ENCODE measurements around the gene CD4. TPM values are rescaled to one million over a fixed set of nuclear protein-coding genes. Genes with fewer than 3 reads are reported as not detected.
A peak's percentile ranks its signal among the peaks of the same experiment; 100 is the strongest.

Gene CD4
- total and polyA plus RNA-seq, 7 experiments from 2014 or later, result 164 to 576 (median 256) TPM

DNA sequence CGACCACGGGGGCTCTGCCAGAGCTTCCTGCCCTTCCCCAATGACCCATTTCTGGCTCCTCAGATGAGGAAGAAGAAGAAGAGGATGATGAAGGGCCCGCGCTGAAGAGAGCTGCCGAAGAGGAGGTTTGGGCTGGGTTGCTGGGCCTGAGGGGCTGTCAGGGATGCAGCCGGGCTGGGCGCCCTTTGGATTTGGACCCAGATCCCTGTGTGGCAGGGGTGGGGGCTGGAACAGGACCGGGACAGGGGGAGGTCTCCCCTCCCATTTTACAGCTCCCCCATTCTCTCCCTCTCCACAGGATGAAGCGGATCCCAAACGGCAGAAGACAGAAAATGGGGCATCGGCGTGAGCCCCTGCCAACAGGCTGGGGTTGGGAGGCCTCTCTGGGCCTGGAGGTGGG, 19.2 kb upstream of the CD4 start:
- no peaks in the 10 kb centered on the region for H3K36me3 ChIP-seq (ENCODE audit: control insufficient read depth in 2 of 3, insufficient read depth in 3 of 3, low read length in 3 of 3)
- peaks cover 0 to 1% (median 0%) of the 10 kb centered on the region in 11 donors for H3K9me3 Mint-ChIP-seq
- H3K4me3 Mint-ChIP-seq, result no peak overlapping the region
- H3K27ac ChIP-seq (ENCODE audit: low read depth, low read length), result no peak overlapping the region
- H3K27ac Mint-ChIP-seq, result peak overlapping the region in 1 of 9 donors; percentile 40
- peaks cover 36 to 72% (median 49%) of the 10 kb centered on the region in 7 donors for H3K4me1 Mint-ChIP-seq
- CTCF ChIA-PET, result interaction anchor here (0.7 to 3.1 kb wide), 4 partner anchors 8 to 52 kb away, joined by 3 to 14 read pairs (median 3); partner anchors contain the start of genes CD4 and MLF2
- H3K9me3 ChIP-seq (ENCODE audit: control insufficient read depth in 2 of 3, low read length in 3 of 3), result no peaks in the 10 kb centered on the region
- peaks cover 0 to 57% (median 24%) of the 10 kb centered on the region in 5 donors for H3K27me3 Mint-ChIP-seq
- POLR2A ChIA-PET, result interaction anchor here (0.7 to 2.3 kb wide), 3 partner anchors 8 to 80 kb away, joined by 3 to 6 read pairs (median 4); no protein-coding TSS in a partner anchor
- no peak for DNase-seq
- H3K4me1 ChIP-seq (ENCODE audit: control insufficient read depth in 2 of 2, insufficient read depth in 2 of 2, low read length in 2 of 2), result peaks cover 15 to 44% of the 10 kb centered on the region in 2 donors
- intact Hi-C loops (cut with micrococcal nuclease), result no loop called here
- no peak overlapping the region for H3K4me3 ChIP-seq (ENCODE audit: low read length)
- H3K27me3 ChIP-seq (ENCODE audit: control insufficient read depth in 2 of 2, insufficient read depth in 2 of 2, low read length in 2 of 2), result no peaks in the 10 kb centered on the region
- peaks cover 0 to 7% (median 0%) of the 10 kb centered on the region in 5 donors for H3K36me3 Mint-ChIP-seq
- ATAC-seq, result no peak

DNA sequence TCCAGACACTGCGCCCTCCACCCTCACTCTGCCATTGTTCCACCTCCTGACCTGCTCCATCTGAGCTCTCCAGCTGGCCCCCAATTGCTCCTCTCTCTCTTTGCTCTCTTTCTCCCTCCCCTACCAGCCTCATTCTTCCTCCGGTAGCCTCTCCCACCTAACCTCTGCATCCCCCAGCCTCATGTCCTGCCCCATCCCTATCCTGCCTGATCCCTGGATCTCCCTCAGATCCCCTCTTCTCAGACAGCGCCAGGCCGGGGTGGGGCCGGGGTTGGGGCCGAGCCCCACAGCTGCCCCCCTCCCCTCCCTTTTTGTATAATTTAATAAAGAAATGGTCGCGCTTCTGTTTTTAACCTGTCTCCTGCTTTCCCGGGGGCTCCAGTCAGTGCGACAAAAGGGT, 18.7 kb upstream of the CD4 start:
- ChIA-PET POLR2A (interaction anchor here (1.8 to 2.7 kb wide), 3 partner anchors 11 to 22 kb away, joined by 5 to 14 read pairs (median 6); partner anchors contain the start of gene MLF2), CTCF (interaction anchor here (0.7 to 3.1 kb wide), 5 partner anchors 8 to 52 kb away, joined by 3 to 14 read pairs (median 3); partner anchors contain the start of genes CD4 and MLF2)
- ATAC-seq, result no peak
- intact Hi-C loops (cut with micrococcal nuclease), result no loop called here
- no peak for DNase-seq
- peaks cover 0 to 53% (median 19%) of the 10 kb centered on the region in 5 donors for H3K27me3 Mint-ChIP-seq
- H3K4me3 Mint-ChIP-seq, result peak overlapping the region in 2 of 10 donors; percentile 34 to 87
- H3K36me3 ChIP-seq (ENCODE audit: control insufficient read depth in 2 of 3, insufficient read depth in 3 of 3, low read length in 3 of 3), result no peaks in the 10 kb centered on the region
- H3K27ac Mint-ChIP-seq, result peak overlapping the region in 2 of 9 donors; percentile 34 to 91
- H3K9me3 Mint-ChIP-seq, result peaks cover 0 to 1% (median 0%) of the 10 kb centered on the region in 11 donors
- H3K36me3 Mint-ChIP-seq, result peaks cover 0 to 12% (median 0%) of the 10 kb centered on the region in 5 donors
- H3K4me3 ChIP-seq (ENCODE audit: low read length), result no peak overlapping the region
- H3K27ac ChIP-seq (ENCODE audit: low read depth, low read length), result no peak overlapping the region
- peaks cover 17 to 39% of the 10 kb centered on the region in 2 donors for H3K4me1 ChIP-seq (ENCODE audit: control insufficient read depth in 2 of 2, insufficient read depth in 2 of 2, low read length in 2 of 2)
- no peaks in the 10 kb centered on the region for H3K9me3 ChIP-seq (ENCODE audit: control insufficient read depth in 2 of 3, low read length in 3 of 3)
- peaks cover 33 to 72% (median 46%) of the 10 kb centered on the region in 7 donors for H3K4me1 Mint-ChIP-seq
- no peaks in the 10 kb centered on the region for H3K27me3 ChIP-seq (ENCODE audit: control insufficient read depth in 2 of 2, insufficient read depth in 2 of 2, low read length in 2 of 2)

DNA sequence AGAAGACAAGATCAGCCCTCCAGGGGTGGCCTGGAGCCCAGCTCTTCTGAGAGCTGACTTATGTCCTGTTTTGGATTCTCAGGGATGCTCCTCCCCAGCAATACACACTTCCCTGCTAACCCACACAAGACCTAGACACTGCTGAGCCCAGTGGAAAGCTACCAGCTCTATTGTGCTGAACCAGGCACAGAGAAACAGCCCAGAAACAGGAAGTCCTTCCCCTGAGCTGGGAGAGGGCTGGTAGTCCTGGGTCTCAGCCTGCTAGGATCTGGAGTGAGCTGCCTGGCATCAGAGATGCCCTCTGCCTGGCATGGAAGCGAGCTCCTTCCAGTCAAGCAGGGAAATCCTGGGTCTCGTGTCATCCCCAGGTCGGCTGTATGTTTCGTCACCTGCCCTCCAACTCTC, 18.2 kb upstream of the CD4 start:
- peaks cover 17 to 35% of the 10 kb centered on the region in 2 donors for H3K4me1 ChIP-seq (ENCODE audit: control insufficient read depth in 2 of 2, insufficient read depth in 2 of 2, low read length in 2 of 2)

DNA sequence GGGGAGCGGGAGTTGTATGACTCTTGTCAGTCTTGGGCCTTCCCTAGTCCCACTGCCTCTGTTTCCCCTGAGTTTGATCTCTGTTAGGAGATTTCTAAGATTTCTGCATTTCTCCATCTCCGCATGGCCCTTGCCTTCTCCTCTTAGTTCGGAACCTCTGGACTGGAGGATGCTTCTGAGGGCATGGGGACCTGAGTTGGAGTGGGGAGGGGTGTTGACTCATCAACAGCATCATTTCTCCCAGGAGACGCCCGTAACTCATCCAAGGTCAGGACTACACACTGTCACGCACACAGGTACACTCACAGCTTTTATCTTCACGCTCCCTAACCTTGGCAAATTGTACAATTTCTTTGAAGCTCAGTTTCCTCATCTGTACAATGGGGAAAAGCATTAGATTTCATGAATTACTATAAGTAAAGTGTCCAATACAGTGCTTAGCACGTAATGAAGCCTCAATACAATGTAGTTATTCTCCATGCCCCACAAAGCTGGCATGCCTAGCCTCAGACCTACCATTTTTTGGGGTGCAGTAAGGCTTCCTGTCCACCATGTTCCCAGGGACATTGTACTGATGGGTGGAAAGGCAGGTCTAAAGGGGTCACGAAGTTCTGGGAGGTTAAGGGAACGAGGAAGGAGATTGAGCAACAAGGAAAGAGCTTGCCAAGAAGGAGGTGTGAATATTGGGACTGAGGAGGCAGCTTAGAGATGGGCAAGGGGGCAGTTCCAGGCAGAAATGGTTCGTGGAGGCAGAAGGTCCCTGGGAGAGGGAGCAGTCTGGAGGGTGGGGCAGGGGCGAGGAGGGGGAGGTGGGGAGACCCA, 17.6 kb upstream of the CD4 start:
- Mint-ChIP-seq H3K27me3 (peaks cover 0 to 60% (median 17%) of the 10 kb centered on the region in 5 donors), H3K4me3 (peak overlapping the region; percentile 51 to 87 (median 71)), H3K27ac (peak overlapping the region in 5 of 9 donors; percentile 4 to 91 (median 65)), H3K9me3 (peaks cover 0 to 1% (median 0%) of the 10 kb centered on the region in 11 donors), H3K4me1 (peaks cover 32 to 78% (median 45%) of the 10 kb centered on the region in 7 donors), H3K36me3 (peaks cover 0 to 18% (median 0%) of the 10 kb centered on the region in 5 donors)
- H3K27me3 ChIP-seq (ENCODE audit: control insufficient read depth in 2 of 2, insufficient read depth in 2 of 2, low read length in 2 of 2), result no peaks in the 10 kb centered on the region
- H3K36me3 ChIP-seq (ENCODE audit: control insufficient read depth in 2 of 3, insufficient read depth in 3 of 3, low read length in 3 of 3), result no peaks in the 10 kb centered on the region
- H3K4me1 ChIP-seq (ENCODE audit: control insufficient read depth in 2 of 2, insufficient read depth in 2 of 2, low read length in 2 of 2), result peaks cover 18 to 35% of the 10 kb centered on the region in 2 donors
- DNase-seq, result no peak
- CTCF ChIA-PET, result interaction anchor here (0.7 to 3.1 kb wide), 8 partner anchors 8 to 51 kb away, joined by 3 to 14 read pairs (median 4); partner anchors contain the start of genes CD4 and MLF2
- H3K27ac ChIP-seq (ENCODE audit: low read depth, low read length), result peak overlapping the region; percentile 46
- POLR2A ChIA-PET, result interaction anchor here (0.7 to 2.7 kb wide), 7 partner anchors 8 to 167 kb away, joined by 3 to 14 read pairs (median 4); partner anchors contain the start of gene MLF2
- intact Hi-C loops (cut with micrococcal nuclease), result loop anchor here (1.0 to 2.0 kb wide), 3 partner anchors 7 to 17 kb away; partner anchors contain the start of gene CD4 (in 1 of the 2)
- no peak for ATAC-seq
- H3K9me3 ChIP-seq (ENCODE audit: control insufficient read depth in 2 of 3, low read length in 3 of 3), result no peaks in the 10 kb centered on the region
- H3K4me3 ChIP-seq (ENCODE audit: low read length), result no peak overlapping the region

More for the DNA sequence above, 18.2 kb upstream of the CD4 start:
- intact Hi-C loops (cut with micrococcal nuclease), result no loop called here
- peaks cover 0 to 13% (median 0%) of the 10 kb centered on the region in 5 donors for H3K36me3 Mint-ChIP-seq
- H3K4me3 ChIP-seq (ENCODE audit: low read length), result no peak overlapping the region
- POLR2A ChIA-PET, result interaction anchor here (1.1 to 2.7 kb wide), 5 partner anchors 11 to 166 kb away, joined by 3 to 14 read pairs (median 5); partner anchors contain the start of gene MLF2
- DNase-seq (no peak), ATAC-seq (no peak)
- H3K27me3 ChIP-seq (ENCODE audit: control insufficient read depth in 2 of 2, insufficient read depth in 2 of 2, low read length in 2 of 2), result no peaks in the 10 kb centered on the region
- no peaks in the 10 kb centered on the region for H3K36me3 ChIP-seq (ENCODE audit: control insufficient read depth in 2 of 3, insufficient read depth in 3 of 3, low read length in 3 of 3)
- CTCF ChIA-PET, result interaction anchor here (0.7 to 3.1 kb wide), 7 partner anchors 8 to 51 kb away, joined by 3 to 14 read pairs (median 4); partner anchors contain the start of gene MLF2
- H3K27ac ChIP-seq (ENCODE audit: low read depth, low read length), result no peak overlapping the region
- H3K27me3 Mint-ChIP-seq, result peaks cover 0 to 53% (median 17%) of the 10 kb centered on the region in 5 donors
- H3K4me1 Mint-ChIP-seq, result peaks cover 32 to 72% (median 45%) of the 10 kb centered on the region in 7 donors
- H3K9me3 Mint-ChIP-seq, result peaks cover 0 to 1% (median 0%) of the 10 kb centered on the region in 11 donors
- peak overlapping the region in 3 of 9 donors; percentile 65 to 91 (median 76) for H3K27ac Mint-ChIP-seq
- H3K9me3 ChIP-seq (ENCODE audit: control insufficient read depth in 2 of 3, low read length in 3 of 3), result no peaks in the 10 kb centered on the region
- H3K4me3 Mint-ChIP-seq, result peak overlapping the region in 5 of 10 donors; percentile 34 to 87 (median 73)

DNA sequence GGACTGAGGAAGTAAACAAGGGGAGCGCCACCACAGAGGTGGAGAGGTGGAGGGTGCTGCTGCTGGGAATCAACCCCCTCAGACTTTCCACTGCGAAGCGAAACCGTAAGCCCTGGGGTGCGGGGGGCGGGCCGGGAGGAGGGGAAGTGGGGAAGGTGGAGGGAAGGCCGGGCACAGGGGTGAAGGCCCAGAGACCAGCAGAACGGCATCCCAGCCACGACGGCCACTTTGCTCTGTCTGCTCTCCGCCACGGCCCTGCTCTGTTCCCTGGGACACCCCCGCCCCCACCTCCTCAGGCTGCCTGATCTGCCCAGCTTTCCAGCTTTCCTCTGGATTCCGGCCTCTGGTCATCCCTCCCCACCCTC, 17.0 kb upstream of the CD4 start, which contains the start of gene LAG3:
Gene LAG3, plus strand, starts transcription at position 190 of the 365 bp plus-strand sequence. CDS start 333 bp downstream, outside the sequence.
- Histone ChIP-seq H3K4me1 (ENCODE audit: control insufficient read depth in 2 of 2, insufficient read depth in 2 of 2, low read length in 2 of 2) (peaks cover 18 to 35% of the 10 kb centered on the region in 2 donors), H3K9me3 (ENCODE audit: control insufficient read depth in 2 of 3, low read length in 3 of 3) (no peaks in the 10 kb centered on the region), H3K27me3 (ENCODE audit: control insufficient read depth in 2 of 2, insufficient read depth in 2 of 2, low read length in 2 of 2) (no peaks in the 10 kb centered on the region), H3K4me3 (ENCODE audit: low read length) (peak within 1 kb of the TSS; percentile 55), H3K27ac (ENCODE audit: low read depth, low read length) (peak within 1 kb of the TSS; percentile 46), H3K36me3 (ENCODE audit: control insufficient read depth in 2 of 3, insufficient read depth in 3 of 3, low read length in 3 of 3) (no peaks in the 10 kb centered on the region)
- peaks cover 0 to 18% (median 0%) of the 10 kb centered on the region in 5 donors for H3K36me3 Mint-ChIP-seq
- peak in 2 of 9 donors; percentile 48 to 70 for DNase-seq
- intact Hi-C loops (cut with micrococcal nuclease), result loop anchor here (1.0 to 2.0 kb wide), 3 partner anchors 8 to 16 kb away; partner anchors contain the start of gene CD4 (in 1 of the 2)
- H3K27me3 Mint-ChIP-seq, result peaks cover 0 to 56% (median 17%) of the 10 kb centered on the region in 5 donors
- ATAC-seq, result no peak
- peaks cover 0 to 1% (median 0%) of the 10 kb centered on the region in 11 donors for H3K9me3 Mint-ChIP-seq
- ChIA-PET POLR2A (interaction anchor here (0.7 to 2.7 kb wide), 7 partner anchors 8 to 20 kb away, joined by 3 to 14 read pairs (median 5); partner anchors contain the start of genes CD4 and MLF2), CTCF (interaction anchor here (1.1 to 3.1 kb wide), 4 partner anchors 9 to 21 kb away, joined by 3 to 14 read pairs (median 4); partner anchors contain the start of genes CD4 and MLF2)
- peaks cover 27 to 80% (median 40%) of the 10 kb centered on the region in 7 donors for H3K4me1 Mint-ChIP-seq
- H3K4me3 Mint-ChIP-seq, result peak within 1 kb of the TSS; percentile 51 to 87 (median 71)
- peak within 1 kb of the TSS in 7 of 9 donors; percentile 16 to 91 (median 47) for H3K27ac Mint-ChIP-seq
